ENCODE results near the gene CDK6. TPM values are rescaled to one million over a fixed set of nuclear protein-coding genes. Genes with fewer than 3 reads are reported as not detected.

The CDK6 gene
- total RNA-seq, 1 experiment from 2014 or later = 41.4 TPM

DNA sequence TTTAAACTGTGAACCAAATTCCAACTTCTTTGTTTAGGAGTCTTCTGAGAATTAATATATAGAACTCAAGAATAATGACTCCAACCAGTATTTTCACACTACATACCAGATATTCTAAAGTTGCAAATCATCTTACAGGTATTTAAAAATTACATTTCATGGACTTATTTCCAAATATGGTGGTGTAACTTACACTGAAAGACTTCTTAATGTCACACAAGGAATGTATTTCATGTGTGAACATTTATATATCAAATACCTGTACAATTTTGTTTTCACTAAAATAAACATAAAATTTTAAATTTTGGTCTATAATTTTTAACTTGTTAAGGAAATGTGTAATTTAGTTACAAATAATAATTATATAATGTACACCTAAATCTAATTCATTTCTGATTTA, 2.6 kb upstream of the CDK6 start:
- ChIA-PET CTCF (no interaction called here), RAD21 (ENCODE audit: low non-redundant PET in 1 of 2, low total read pairs in 2 of 2, uncharacterized antibody in 2 of 2, unreplicated experiment in 2 of 2) (no interaction called here), POLR2A (no interaction called here)
- Histone ChIP-seq H3K27ac (ENCODE audit: low read depth, low read length) (no peak overlapping the region), H3K27me3 (ENCODE audit: insufficient read depth, low read length) (no peaks in the 10 kb centered on the region), H3K4me2 (ENCODE audit: low read length) (no peak overlapping the region), H3K36me3 (ENCODE audit: control insufficient read depth in 1 of 2, insufficient read depth in 2 of 2, low read length in 2 of 2) (no peaks in the 10 kb centered on the region), H3K4me1 (ENCODE audit: control insufficient read depth in 1 of 2, insufficient read depth in 2 of 2, low read length in 2 of 2) (peaks cover 0 to 15% of the 10 kb centered on the region in 2 experiments; a peak in 3 of 4 replicates), H2AFZ (ENCODE audit: low read depth, low read length, poor library complexity, severe bottlenecking) (no peak overlapping the region), H3K4me3 (replicated peaks in 1 of 2; ENCODE audit: low read depth in 1 of 2, low read length in 2 of 2) (no peak overlapping the region), H4K20me1 (ENCODE audit: insufficient read depth) (no peaks in the 10 kb centered on the region), H3K9me3 (ENCODE audit: control insufficient read depth in 1 of 2, insufficient read depth in 1 of 2, low read depth in 1 of 2, low read length in 2 of 2) (no peaks in the 10 kb centered on the region), H3K79me2 (ENCODE audit: insufficient read depth, low read length) (peaks cover 22% of the 10 kb centered on the region; the same call in 1 of the 2 replicates), H3K9ac (ENCODE audit: low read length) (no peak overlapping the region), H3K9me2 (ENCODE audit: insufficient read depth) (no peaks in the 10 kb centered on the region)
- DNase-seq (ENCODE audit: low read depth, low spot score) (no peak), ATAC-seq (no peak)
- TF ChIP-seq, protein P1, sequence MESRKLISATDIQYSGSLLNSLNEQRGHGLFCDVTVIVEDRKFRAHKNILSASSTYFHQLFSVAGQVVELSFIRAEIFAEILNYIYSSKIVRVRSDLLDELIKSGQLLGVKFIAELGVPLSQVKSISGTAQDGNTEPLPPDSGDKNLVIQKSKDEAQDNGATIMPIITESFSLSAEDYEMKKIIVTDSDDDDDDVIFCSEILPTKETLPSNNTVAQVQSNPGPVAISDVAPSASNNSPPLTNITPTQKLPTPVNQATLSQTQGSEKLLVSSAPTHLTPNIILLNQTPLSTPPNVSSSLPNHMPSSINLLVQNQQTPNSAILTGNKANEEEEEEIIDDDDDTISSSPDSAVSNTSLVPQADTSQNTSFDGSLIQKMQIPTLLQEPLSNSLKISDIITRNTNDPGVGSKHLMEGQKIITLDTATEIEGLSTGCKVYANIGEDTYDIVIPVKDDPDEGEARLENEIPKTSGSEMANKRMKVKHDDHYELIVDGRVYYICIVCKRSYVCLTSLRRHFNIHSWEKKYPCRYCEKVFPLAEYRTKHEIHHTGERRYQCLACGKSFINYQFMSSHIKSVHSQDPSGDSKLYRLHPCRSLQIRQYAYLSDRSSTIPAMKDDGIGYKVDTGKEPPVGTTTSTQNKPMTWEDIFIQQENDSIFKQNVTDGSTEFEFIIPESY (IDR thresholded peaks at IDR 0.05; ENCODE audit: extremely low read depth, insufficient replicate concordance, low read length) = no peak
- TF ChIP-seq EGR1 (IDR thresholded peaks at IDR 0.05; ENCODE audit: low read depth) (no peak), ELF1 (IDR thresholded peaks at IDR 0.05; ENCODE audit: borderline replicate concordance, low read depth) (no peak), ZNF274 (IDR thresholded peaks at IDR 0.05; ENCODE audit: low read depth, low read length) (no peak), POLR2AphosphoS5 (IDR thresholded peaks at IDR 0.05; ENCODE audit: low read depth, low read length) (no peak), YY1 (IDR thresholded peaks at IDR 0.05; ENCODE audit: extremely low read depth, insufficient replicate concordance, low read depth, low read length) (no peak), RAD21 (IDR thresholded peaks at IDR 0.05; ENCODE audit: low read depth) (no peak), CEBPB (IDR thresholded peaks at IDR 0.05; ENCODE audit: low read depth) (no peak), ZFX (IDR thresholded peaks at IDR 0.05) (no peak), SP1 (IDR thresholded peaks at IDR 0.05; ENCODE audit: low read depth) (no peak)
- TF ChIP-seq, protein P2, sequence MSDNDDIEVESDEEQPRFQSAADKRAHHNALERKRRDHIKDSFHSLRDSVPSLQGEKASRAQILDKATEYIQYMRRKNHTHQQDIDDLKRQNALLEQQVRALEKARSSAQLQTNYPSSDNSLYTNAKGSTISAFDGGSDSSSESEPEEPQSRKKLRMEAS (IDR thresholded peaks at IDR 0.05) = no peak
- TF ChIP-seq, protein P3, sequence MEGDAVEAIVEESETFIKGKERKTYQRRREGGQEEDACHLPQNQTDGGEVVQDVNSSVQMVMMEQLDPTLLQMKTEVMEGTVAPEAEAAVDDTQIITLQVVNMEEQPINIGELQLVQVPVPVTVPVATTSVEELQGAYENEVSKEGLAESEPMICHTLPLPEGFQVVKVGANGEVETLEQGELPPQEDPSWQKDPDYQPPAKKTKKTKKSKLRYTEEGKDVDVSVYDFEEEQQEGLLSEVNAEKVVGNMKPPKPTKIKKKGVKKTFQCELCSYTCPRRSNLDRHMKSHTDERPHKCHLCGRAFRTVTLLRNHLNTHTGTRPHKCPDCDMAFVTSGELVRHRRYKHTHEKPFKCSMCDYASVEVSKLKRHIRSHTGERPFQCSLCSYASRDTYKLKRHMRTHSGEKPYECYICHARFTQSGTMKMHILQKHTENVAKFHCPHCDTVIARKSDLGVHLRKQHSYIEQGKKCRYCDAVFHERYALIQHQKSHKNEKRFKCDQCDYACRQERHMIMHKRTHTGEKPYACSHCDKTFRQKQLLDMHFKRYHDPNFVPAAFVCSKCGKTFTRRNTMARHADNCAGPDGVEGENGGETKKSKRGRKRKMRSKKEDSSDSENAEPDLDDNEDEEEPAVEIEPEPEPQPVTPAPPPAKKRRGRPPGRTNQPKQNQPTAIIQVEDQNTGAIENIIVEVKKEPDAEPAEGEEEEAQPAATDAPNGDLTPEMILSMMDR (IDR thresholded peaks at IDR 0.05 in 2 of 3, conservative IDR thresholded peaks at IDR 0.05 in 1 of 3; ENCODE audit: borderline replicate concordance in 1 of 3, insufficient read depth in 1 of 3, low read depth in 2 of 3, low read length in 2 of 3) = no peak
- BruUV-seq (replicated peaks) = no TSS peak
- intact Hi-C loops (cut with micrococcal nuclease) = loop anchor here (5.0 kb wide), 1 partner anchor 203 kb away; no protein-coding TSS in a partner anchor

All from HCT116 (cell line).